KMS-11 (cell line): Measurements from ENCODE around the gene SLC29A3.

Experiments used
- H2AFZ ChIP-seq: fragments of 200-600 bp; sonication (generic); 2 replicates; pipeline ENCODE4 v1.6.1; 2016; ENCODE audit warnings: antibody characterized with exemption, mixed run types, low read depth
- H3K27ac ChIP-seq: fragments of 200-600 bp; sonication (generic); 2 replicates; pipeline ENCODE4 v1.6.1; 2016; ENCODE audit warnings: mild to moderate bottlenecking, mixed run types
- H3K27me3 ChIP-seq: fragments of 200-600 bp; sonication (generic); 2 replicates; pipeline ENCODE4 v1.6.1; 2017; ENCODE audit warnings: mild to moderate bottlenecking, low read depth, mixed run types, moderate library complexity; ENCODE audit not compliant: insufficient read depth
- H3K36me3 ChIP-seq: fragments of 200-600 bp; sonication (generic); 2 replicates; pipeline ENCODE4 v1.6.1; 2017; ENCODE audit warnings: mild to moderate bottlenecking, mixed run types; ENCODE audit not compliant: insufficient read depth
- H3K4me1 ChIP-seq: fragments of 200-600 bp; sonication (generic); 2 replicates; pipeline ENCODE4 v1.6.1; 2016; ENCODE audit warnings: mild to moderate bottlenecking, low read depth, mixed run types; ENCODE audit not compliant: poor library complexity, severe bottlenecking
- H3K4me2 ChIP-seq: fragments of 200-600 bp; sonication (generic); 2 replicates; pipeline ENCODE4 v1.7.0; 2016; ENCODE audit warnings: mild to moderate bottlenecking, mixed run types
- H3K4me3 ChIP-seq: fragments of 200-600 bp; sonication (generic); IDR thresholded peaks from 2 replicates; pipeline ENCODE4 v1.6.1; 2017; ENCODE audit warnings: low read depth, low read length, mixed read lengths; ENCODE audit not compliant: insufficient read depth
- H3K79me2 ChIP-seq: fragments of 200-600 bp; sonication (generic); 2 replicates; pipeline ENCODE4 v1.6.1; 2016; ENCODE audit warnings: low read depth, mixed run types; ENCODE audit not compliant: insufficient read depth
- H3K9ac ChIP-seq: fragments of 200-600 bp; sonication (generic); 2 replicates; pipeline ENCODE4 v1.6.1; 2016; ENCODE audit warnings: mild to moderate bottlenecking, mixed run types
- H4K20me1 ChIP-seq: fragments of 200-600 bp; sonication (generic); 2 replicates; pipeline ENCODE4 v1.6.1; 2016; ENCODE audit warnings: mild to moderate bottlenecking, mixed run types; ENCODE audit not compliant: insufficient read depth
- TF ChIP-seq, protein P1 (sequence below): fragments of 200-600 bp; sonication (generic); conservative IDR thresholded peaks from 2 replicates; pipeline ENCODE4 v1.6.1; 2017; ENCODE audit warnings: low read depth, mild to moderate bottlenecking, antibody characterized with exemption, low read length, moderate library complexity, mixed read lengths

SLC29A3 gene

DNA sequence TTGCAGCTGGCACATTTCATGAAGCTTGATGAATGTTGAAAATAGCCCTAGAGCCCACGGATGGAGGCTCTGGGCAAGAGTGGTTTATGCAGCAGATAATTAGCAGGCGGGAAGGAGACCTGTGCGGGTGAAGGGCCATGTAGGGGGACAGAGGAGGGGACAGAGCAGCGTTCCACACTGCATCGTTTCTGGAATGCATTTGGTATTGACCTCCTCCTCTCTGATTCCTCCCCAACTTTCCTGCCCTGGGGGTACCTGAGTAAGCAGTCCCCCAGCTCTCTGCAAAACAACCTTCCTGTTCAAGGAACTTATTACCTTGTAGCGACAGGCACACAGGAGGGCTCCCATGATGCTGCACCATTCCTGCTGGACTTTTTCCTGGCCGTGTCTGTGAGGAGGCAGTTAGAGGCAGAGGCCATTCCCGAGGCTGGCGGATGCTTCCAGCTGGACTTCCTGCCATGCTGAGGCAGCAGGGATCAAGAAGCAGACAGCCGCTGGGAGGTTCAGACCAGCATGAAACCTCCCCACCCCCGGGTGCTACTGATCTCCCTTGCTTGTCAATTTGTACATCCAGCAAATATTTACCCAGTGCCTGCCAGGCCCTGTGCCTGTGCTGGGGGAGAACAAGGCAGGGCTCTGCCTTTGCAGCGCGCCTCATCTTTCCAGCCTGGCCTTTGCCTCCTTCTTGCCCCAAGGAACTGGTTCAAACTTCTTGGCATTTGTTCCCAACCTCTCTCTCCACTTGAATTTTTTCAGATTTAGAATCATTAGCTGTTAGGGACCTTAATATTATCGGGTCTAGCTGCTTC, 28.7 kb downstream of the SLC29A3 start:
- no peaks in the 10 kb centered on the region for H4K20me1 ChIP-seq
- no peak overlapping the region for H3K4me2 ChIP-seq
- H3K36me3 ChIP-seq = no peaks in the 10 kb centered on the region
- no peaks in the 10 kb centered on the region for H3K27me3 ChIP-seq
- no peak overlapping the region for H3K9ac ChIP-seq
- no peaks in the 10 kb centered on the region for H3K4me1 ChIP-seq
- no peak overlapping the region for H3K4me3 ChIP-seq
- H2AFZ ChIP-seq = no peak overlapping the region
- TF ChIP-seq, protein P1, sequence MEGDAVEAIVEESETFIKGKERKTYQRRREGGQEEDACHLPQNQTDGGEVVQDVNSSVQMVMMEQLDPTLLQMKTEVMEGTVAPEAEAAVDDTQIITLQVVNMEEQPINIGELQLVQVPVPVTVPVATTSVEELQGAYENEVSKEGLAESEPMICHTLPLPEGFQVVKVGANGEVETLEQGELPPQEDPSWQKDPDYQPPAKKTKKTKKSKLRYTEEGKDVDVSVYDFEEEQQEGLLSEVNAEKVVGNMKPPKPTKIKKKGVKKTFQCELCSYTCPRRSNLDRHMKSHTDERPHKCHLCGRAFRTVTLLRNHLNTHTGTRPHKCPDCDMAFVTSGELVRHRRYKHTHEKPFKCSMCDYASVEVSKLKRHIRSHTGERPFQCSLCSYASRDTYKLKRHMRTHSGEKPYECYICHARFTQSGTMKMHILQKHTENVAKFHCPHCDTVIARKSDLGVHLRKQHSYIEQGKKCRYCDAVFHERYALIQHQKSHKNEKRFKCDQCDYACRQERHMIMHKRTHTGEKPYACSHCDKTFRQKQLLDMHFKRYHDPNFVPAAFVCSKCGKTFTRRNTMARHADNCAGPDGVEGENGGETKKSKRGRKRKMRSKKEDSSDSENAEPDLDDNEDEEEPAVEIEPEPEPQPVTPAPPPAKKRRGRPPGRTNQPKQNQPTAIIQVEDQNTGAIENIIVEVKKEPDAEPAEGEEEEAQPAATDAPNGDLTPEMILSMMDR = no peak
- no peak overlapping the region for H3K27ac ChIP-seq
- no peaks in the 10 kb centered on the region for H3K79me2 ChIP-seq

DNA sequence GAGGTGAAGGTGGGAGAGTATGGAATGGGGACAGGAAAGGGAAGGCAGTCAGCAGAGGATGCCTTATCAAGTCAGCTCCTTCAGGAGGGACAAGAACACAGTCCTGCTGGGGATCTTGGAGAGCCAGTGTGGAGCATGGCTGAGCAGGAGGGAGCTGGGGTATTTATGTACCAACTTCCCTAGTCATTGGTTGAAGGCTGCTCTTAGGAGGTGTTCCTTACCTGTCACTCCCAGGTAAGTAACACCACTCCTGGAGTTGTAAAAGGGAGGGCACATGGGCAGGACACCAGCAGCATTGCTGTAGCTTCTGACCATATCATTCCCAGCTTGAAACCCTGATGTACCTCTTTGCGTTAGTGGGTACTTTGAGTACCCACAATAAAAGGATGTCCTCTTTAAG, 29.8 kb downstream of the SLC29A3 start:
- Histone ChIP-seq H3K9ac (no peak overlapping the region), H3K27me3 (no peaks in the 10 kb centered on the region), H3K4me1 (no peaks in the 10 kb centered on the region), H3K27ac (no peak overlapping the region), H2AFZ (no peak overlapping the region), H3K36me3 (no peaks in the 10 kb centered on the region), H3K4me3 (no peak overlapping the region), H3K79me2 (no peaks in the 10 kb centered on the region), H3K4me2 (no peak overlapping the region), H4K20me1 (no peaks in the 10 kb centered on the region)
- TF ChIP-seq, protein P1 = no peak

DNA sequence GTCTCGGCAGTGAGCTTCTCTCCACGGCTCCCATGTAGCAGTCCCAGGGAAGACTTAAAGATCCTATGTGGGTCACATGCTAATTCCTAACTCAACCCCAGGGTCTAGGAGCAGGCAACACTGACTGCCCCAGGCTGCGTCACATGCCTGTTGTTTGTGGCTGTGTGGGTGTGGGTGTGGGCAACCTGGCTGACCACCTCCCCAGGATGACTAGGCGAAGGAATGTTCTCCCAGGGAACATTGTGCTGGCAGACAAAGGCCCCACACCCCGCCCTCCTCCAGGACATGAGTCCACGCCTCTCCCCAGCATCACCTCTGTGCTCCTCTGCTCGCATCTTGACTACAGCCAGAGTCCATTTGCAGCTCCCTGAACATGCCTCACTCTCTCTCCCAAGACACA, 30.3 kb downstream of the SLC29A3 start:
- Histone ChIP-seq H3K4me1 (no peaks in the 10 kb centered on the region), H3K4me2 (no peak overlapping the region), H2AFZ (no peak overlapping the region), H3K27me3 (no peaks in the 10 kb centered on the region), H3K27ac (no peak overlapping the region), H3K9ac (no peak overlapping the region), H3K4me3 (no peak overlapping the region), H3K79me2 (no peaks in the 10 kb centered on the region), H4K20me1 (no peaks in the 10 kb centered on the region), H3K36me3 (no peaks in the 10 kb centered on the region)
- TF ChIP-seq, protein P1 = no peak

DNA sequence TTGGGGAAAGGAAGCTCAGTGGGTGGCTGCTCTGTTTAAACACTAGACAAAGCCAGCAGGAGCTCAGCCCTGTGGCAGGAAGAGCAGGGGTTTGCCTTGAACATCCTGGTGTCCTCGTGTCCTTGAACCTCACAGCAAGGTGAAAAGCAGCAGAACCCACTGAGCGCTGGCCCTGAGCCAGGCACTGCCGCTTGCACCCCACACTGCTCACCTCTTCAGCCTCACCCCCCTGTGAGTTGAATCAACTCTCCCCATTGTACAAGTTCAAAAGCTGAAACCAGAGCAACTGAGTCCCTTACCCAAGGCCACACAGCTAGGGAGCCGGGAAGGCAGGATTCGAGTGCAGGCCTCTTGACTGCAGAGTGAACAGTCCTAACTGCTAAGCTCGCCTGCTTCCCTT, 32.0 kb downstream of the SLC29A3 start:
- no peaks in the 10 kb centered on the region for H3K36me3 ChIP-seq
- H3K79me2 ChIP-seq = no peaks in the 10 kb centered on the region
- H3K27me3 ChIP-seq = no peaks in the 10 kb centered on the region
- no peaks in the 10 kb centered on the region for H3K4me1 ChIP-seq
- no peak overlapping the region for H3K4me2 ChIP-seq
- no peaks in the 10 kb centered on the region for H4K20me1 ChIP-seq
- no peak overlapping the region for H3K9ac ChIP-seq
- no peak overlapping the region for H3K4me3 ChIP-seq
- TF ChIP-seq, protein P1 = no peak
- H3K27ac ChIP-seq = no peak overlapping the region
- H2AFZ ChIP-seq = no peak overlapping the region
